IPS DF 19.7 (cell line): ENCODE measurements around the gene ANKRD55.

Experiments
- DNase-seq: peaks from one replicate; pipeline ENCODE4 v3.0.0-alpha.2; 2013; ENCODE audit warnings: low read depth, low spot score

The ANKRD55 gene

GRCh38 chr5:56078278-56079156, 154.6 kb downstream of the ANKRD55 start:
- no peak for DNase-seq

GRCh38 chr5:56077796-56078233, 155.3 kb downstream of the ANKRD55 start:
- DNase-seq: no peak

GRCh38 chr5:56076486-56076885, 156.6 kb downstream of the ANKRD55 start:
- no peak for DNase-seq

GRCh38 chr5:56075361-56075760, 157.8 kb downstream of the ANKRD55 start:
- no peak for DNase-seq

GRCh38 chr5:56072863-56073766, 160.0 kb downstream of the ANKRD55 start:
- DNase-seq: no peak

- DNase-seq: no peak
Observed at GRCh38 chr5:56071470-56071869, 161.7 kb downstream of the ANKRD55 start.

- no peak for DNase-seq
Observed at GRCh38 chr5:56070851-56071465, 162.2 kb downstream of the ANKRD55 start.

GRCh38 chr5:56069652-56070226, 163.4 kb downstream of the ANKRD55 start:
- DNase-seq: no peak

- DNase-seq: no peak
Observed at GRCh38 chr5:56066931-56067450, 166.1 kb downstream of the ANKRD55 start.

- no peak for DNase-seq
Observed at GRCh38 chr5:56064984-56065383, 168.1 kb downstream of the ANKRD55 start.

- no peak for DNase-seq
Observed at GRCh38 chr5:56060276-56061110, 172.6 kb downstream of the ANKRD55 start.

GRCh38 chr5:56059854-56060253, 173.3 kb downstream of the ANKRD55 start:
- DNase-seq: no peak

- no peak for DNase-seq
Observed at GRCh38 chr5:56056875-56057274, 176.3 kb downstream of the ANKRD55 start.

GRCh38 chr5:56055859-56056258, 177.3 kb downstream of the ANKRD55 start:
- no peak for DNase-seq

GRCh38 chr5:56055287-56055686, 177.8 kb downstream of the ANKRD55 start:
- DNase-seq: no peak

- no peak for DNase-seq
Observed at GRCh38 chr5:56054666-56055065, 178.5 kb downstream of the ANKRD55 start.

GRCh38 chr5:56053363-56053762, 179.8 kb downstream of the ANKRD55 start:
- DNase-seq: no peak

GRCh38 chr5:56052735-56053134, 180.4 kb downstream of the ANKRD55 start:
- no peak for DNase-seq

GRCh38 chr5:56050551-56051255, 182.4 kb downstream of the ANKRD55 start:
- DNase-seq: no peak
